IMR-90 (cell line): ENCODE data around the gene MEGF6. TPM values are rescaled to one million over a fixed set of nuclear protein-coding genes. Genes with fewer than 3 reads are reported as not detected.

Source experiments
- ATAC-seq: fragments of 200-7000 bp; cut with Tn5 transposase; 2 replicates; pipeline ENCODE4 v1.9.1; 2020; ENCODE audit warnings: low read depth, mild to moderate bottlenecking, moderate library complexity
- BruUV-seq: library from RNA; stranded (reverse); fragments of 400-500 nt; replicated peaks from 2 replicates; lab custom pipeline; 2021; lab: Mats Ljungman, UMichigan
- CTCF ChIA-PET: fragments of 300-600 bp; formaldehyde crosslinking; extraction: SDS; loops from one replicate; lab custom pipeline; 2021; ENCODE audit warnings: antibody characterized with exemption; lab: Yijun Ruan, JAX
- POLR2A ChIA-PET: fragments of 300-600 bp; sonication (Branson Sonifier 250); formaldehyde crosslinking; loops from one replicate; lab custom pipeline; 2022; ENCODE audit warnings: antibody characterized with exemption; ENCODE audit not compliant: unreplicated experiment; lab: Charles Lee
- DNase-seq: peaks from one replicate; pipeline ENCODE4 v3.0.0; 2013
- H2AFZ ChIP-seq: replicated peaks from 2 replicates; pipeline ENCODE3; 2013; ENCODE audit warnings: low read length, mild to moderate bottlenecking; ENCODE audit not compliant: poor library complexity
- H2AK5ac ChIP-seq: 2 replicates; pipeline ENCODE4 v1.6.1; 2013; ENCODE audit warnings: low read depth, low read length, inconsistent platforms
- H2AK9ac ChIP-seq: replicated peaks from 2 replicates; pipeline ENCODE3; 2013; ENCODE audit warnings: mild to moderate bottlenecking, low read depth, low read length, moderate library complexity; ENCODE audit not compliant: poor library complexity
- H2BK120ac ChIP-seq: 2 replicates; pipeline ENCODE4 v1.6.1; 2013; ENCODE audit warnings: low read depth, low read length, inconsistent platforms
- H2BK15ac ChIP-seq: 3 replicates; pipeline ENCODE4 v1.6.1; 2013; ENCODE audit warnings: low read depth, low read length, inconsistent platforms
- H2BK20ac ChIP-seq: 2 replicates; pipeline ENCODE4 v1.6.1; 2013; ENCODE audit warnings: low read depth, mild to moderate bottlenecking, inconsistent platforms, low read length, moderate library complexity
- H2BK5ac ChIP-seq: 2 replicates; pipeline ENCODE4 v1.6.1; 2013; ENCODE audit warnings: mild to moderate bottlenecking, low read depth, low read length, inconsistent platforms; ENCODE audit not compliant: poor library complexity, severe bottlenecking
- H3K14ac ChIP-seq: replicated peaks from 2 replicates; pipeline ENCODE4 v1.6.1; 2013; ENCODE audit warnings: low read depth, low read length, inconsistent platforms
- H3K18ac ChIP-seq: 2 replicates; pipeline ENCODE4 v1.6.1; 2013; ENCODE audit warnings: low read depth, low read length, control low read depth
- H3K23ac ChIP-seq: 2 replicates; pipeline ENCODE4 v1.6.1; 2013; ENCODE audit warnings: low read depth, low read length, inconsistent platforms
- H3K27ac ChIP-seq: 2 replicates; pipeline ENCODE4 v1.5.1; 2013; ENCODE audit warnings: mild to moderate bottlenecking, control low read depth, low read length; ENCODE audit not compliant: insufficient read depth
- H3K27me3 ChIP-seq: 2 replicates; pipeline ENCODE4 v1.6.1; 2013; ENCODE audit warnings: low read length; ENCODE audit not compliant: control insufficient read depth, insufficient read depth
- H3K36me3 ChIP-seq: 2 replicates; pipeline ENCODE4 v1.6.1; 2013; ENCODE audit warnings: low read length, mixed read lengths; ENCODE audit not compliant: control insufficient read depth, insufficient read depth
- H3K4ac ChIP-seq: 2 replicates; pipeline ENCODE4 v1.6.1; 2013; ENCODE audit warnings: low read depth, low read length, inconsistent platforms
- H3K4me1 ChIP-seq: 2 replicates; pipeline ENCODE4 v1.6.1; 2013; ENCODE audit warnings: low read length, mixed read lengths; ENCODE audit not compliant: control insufficient read depth, insufficient read depth
- H3K4me2 ChIP-seq: 2 replicates; pipeline ENCODE4 v1.6.1; 2013; ENCODE audit warnings: low read depth, mild to moderate bottlenecking, control low read depth, low read length, moderate library complexity
- H3K4me3 ChIP-seq: 2 replicates; pipeline ENCODE4 v1.5.1; 2013; ENCODE audit warnings: low read depth, mild to moderate bottlenecking, control low read depth, low read length, moderate library complexity; ENCODE audit not compliant: insufficient read depth
- H3K56ac ChIP-seq: 2 replicates; pipeline ENCODE4 v1.6.1; 2013; ENCODE audit warnings: low read length, inconsistent platforms; ENCODE audit not compliant: insufficient read depth; ENCODE audit errors: extremely low read depth
- H3K79me1 ChIP-seq, 2 experiments: 2 replicates each; pipeline ENCODE4 v1.6.1; 2013; ENCODE audit warnings: low read length in 2 of 2, inconsistent platforms in 1 of 2, low read depth in 1 of 2
- H3K9ac ChIP-seq: 2 replicates; pipeline ENCODE4 v1.6.1; 2013; ENCODE audit warnings: low read depth, low read length, control low read depth
- H3K9me1 ChIP-seq: 2 replicates; pipeline ENCODE4 v1.6.1; 2013; ENCODE audit warnings: low read length, inconsistent platforms; ENCODE audit not compliant: insufficient read depth
- H3K9me3 ChIP-seq: 2 replicates; pipeline ENCODE4 v1.6.1; 2013; ENCODE audit warnings: low read length; ENCODE audit not compliant: control insufficient read depth, insufficient read depth
- H4K20me1 ChIP-seq: 2 replicates; pipeline ENCODE4 v1.6.1; 2013; ENCODE audit warnings: low read length, inconsistent platforms; ENCODE audit not compliant: insufficient read depth
- H4K5ac ChIP-seq: 2 replicates; pipeline ENCODE4 v1.6.1; 2013; ENCODE audit warnings: mild to moderate bottlenecking, low read depth, low read length, control low read depth
- H4K8ac ChIP-seq, 2 experiments: 2 replicates each; pipeline ENCODE4 v1.6.1; 2013; ENCODE audit warnings: low read depth in 2 of 2, low read length in 2 of 2, control low read depth in 1 of 2, inconsistent platforms in 1 of 2
- H4K91ac ChIP-seq: 2 replicates; pipeline ENCODE4 v1.6.1; 2013; ENCODE audit warnings: low read depth, low read length, inconsistent platforms; ENCODE audit not compliant: insufficient read depth
- BHLHE40 ChIP-seq: fragments of 150-350 bp; IDR thresholded peaks from 2 replicates; pipeline ENCODE4 v1.6.1; 2016; ENCODE audit warnings: mild to moderate bottlenecking, low read depth, low read length
- CEBPB ChIP-seq: IDR thresholded peaks from 2 replicates; pipeline ENCODE4 v1.6.1; 2012; ENCODE audit warnings: low read depth, low read length, improper control_type of control experiment
- CHD1 ChIP-seq: IDR thresholded peaks from 2 replicates; pipeline ENCODE4 v1.6.1; 2012; ENCODE audit warnings: low read depth, low read length, improper control_type of control experiment
- CTCF ChIP-seq: conservative IDR thresholded peaks from 2 replicates; pipeline ENCODE4 v1.5.1; 2012; ENCODE audit warnings: mild to moderate bottlenecking, low read depth, low read length, improper control_type of control experiment
- ELK1 ChIP-seq: fragments of 150-350 bp; IDR thresholded peaks from 2 replicates; pipeline ENCODE4 v1.6.1; 2016; ENCODE audit warnings: low read depth, mild to moderate bottlenecking, low read length, moderate library complexity, borderline replicate concordance
- FOS ChIP-seq: fragments of 150-350 bp; IDR thresholded peaks from 2 replicates; pipeline ENCODE4 v1.6.1; 2016; ENCODE audit warnings: low read depth, low read length
- MAFK ChIP-seq: IDR thresholded peaks from 2 replicates; pipeline ENCODE4 v1.6.1; 2012; ENCODE audit warnings: low read depth, low read length, improper control_type of control experiment
- MAZ ChIP-seq: IDR thresholded peaks from 2 replicates; pipeline ENCODE4 v1.6.1; 2012; ENCODE audit warnings: low read depth, mild to moderate bottlenecking, low read length, improper control_type of control experiment, moderate library complexity, borderline replicate concordance
- MXI1 ChIP-seq: IDR thresholded peaks from 2 replicates; pipeline ENCODE4 v1.6.1; 2012; ENCODE audit warnings: low read depth, mild to moderate bottlenecking, low read length, moderate library complexity, borderline replicate concordance
- NFE2L2 ChIP-seq: fragments of 150-350 bp; IDR thresholded peaks from 2 replicates; pipeline ENCODE4 v1.6.1; 2016; ENCODE audit warnings: low read depth, mild to moderate bottlenecking, low read length
- POLR2A ChIP-seq: IDR thresholded peaks from 2 replicates; pipeline ENCODE4 v1.6.1; 2012; ENCODE audit warnings: mild to moderate bottlenecking, low read depth, low read length
- RAD21 ChIP-seq: IDR thresholded peaks from 2 replicates; pipeline ENCODE4 v1.6.1; 2012; ENCODE audit warnings: low read length, improper control_type of control experiment
- RCOR1 ChIP-seq: IDR thresholded peaks from 2 replicates; pipeline ENCODE4 v1.6.1; 2012; ENCODE audit warnings: mild to moderate bottlenecking, low read length, improper control_type of control experiment; ENCODE audit not compliant: insufficient replicate concordance
- RFX5 ChIP-seq: IDR thresholded peaks from 2 replicates; pipeline ENCODE4 v1.8.0; 2012; ENCODE audit warnings: low read depth, mild to moderate bottlenecking, low read length, moderate library complexity
- SMC3 ChIP-seq: fragments of 150-350 bp; IDR thresholded peaks from 2 replicates; pipeline ENCODE4 v1.6.1; 2016; ENCODE audit warnings: low read depth, mild to moderate bottlenecking, antibody characterized with exemption, low read length, moderate library complexity
- USF2 ChIP-seq: fragments of 150-350 bp; IDR thresholded peaks from 2 replicates; pipeline ENCODE4 v1.6.1; 2017; ENCODE audit warnings: mild to moderate bottlenecking, antibody characterized with exemption, low read length, low read depth
- whole genome bisulfite sequencing, 2 experiments: methylation state at CpG; one replicate each; pipeline versions ENCODE4 v1.1.5 to v1.1.7; 2013; ENCODE audit warnings: missing lambda C conversion rate in 2 of 2; ENCODE audit not compliant: insufficient read length in 1 of 2; ENCODE audit errors: extremely low coverage in 2 of 2; 5-methylcytosine and 5-hydroxymethylcytosine counted together
- dilution Hi-C: fragments of 300-500 bp; cut with HindIII; formaldehyde crosslinking; loops from one replicate; pipeline ENCODE4 v1.14.3; 2018; ENCODE audit warnings: low sequenced_read_pairs; ENCODE audit not compliant: unreplicated experiment
- in situ Hi-C: fragments of 300-500 bp; cut with MboI; formaldehyde crosslinking; loops from 3 replicates; pipeline ENCODE4 v1.14.3; 2019; ENCODE audit warnings: low sequenced_read_pairs, inconsistent platforms, mixed read lengths
- intact Hi-C: fragments of 100-400 bp; cut with micrococcal nuclease; formaldehyde crosslinking; loops from 2 replicates; pipeline ENCODE4 v1.10.0; 2022
- polyA plus RNA-seq, 3 experiments: library from polyadenylated mRNA; depleted of rRNA; stranded (reverse); fragments of >200 nt; gene quantifications; 2 replicates each; pipeline ENCODE4 v1.2.3, GENCODE V29; 2012; ENCODE audit warnings: low replicate concordance in 1 of 3
- total RNA-seq: library from RNA; depleted of rRNA; stranded (reverse); fragments of >200 nt; gene quantifications from 2 replicates; pipeline ENCODE4 v1.2.3, GENCODE V29; 2012

The MEGF6 gene
- total and polyA plus RNA-seq, 2 of the 4 experiments (the other 2 are of a cell fraction): 0.72 to 4.1 TPM

GRCh38 chr1:3578433-3578805 is 32.9 kb downstream of the MEGF6 start:
- CTCF ChIA-PET: no interaction called here
- Histone ChIP-seq H3K56ac (no peak overlapping the region), H3K18ac (no peak overlapping the region), H3K4me2 (no peak overlapping the region), H2BK5ac (no peak overlapping the region), H3K79me1 (no peaks in the 10 kb centered on the region), H2BK120ac (no peak overlapping the region), H3K9ac (no peak overlapping the region), H4K5ac (no peak overlapping the region), H2AK5ac (no peak overlapping the region), H3K4me1 (peaks cover 2% of the 10 kb centered on the region; the same call in 1 of the 2 replicates), H3K27ac (no peak overlapping the region), H2AK9ac (no peak overlapping the region), H3K27me3 (peaks cover 6% of the 10 kb centered on the region; the same call in 1 of the 2 replicates), H2BK15ac (no peak overlapping the region), H3K23ac (no peak overlapping the region), H2AFZ (no peak overlapping the region), H4K8ac (no peak overlapping the region), H2BK20ac (no peak overlapping the region), H3K14ac (no peak overlapping the region), H4K20me1 (no peaks in the 10 kb centered on the region), H3K4ac (no peak overlapping the region), H3K36me3 (no peaks in the 10 kb centered on the region), H4K91ac (no peak overlapping the region), H3K9me3 (peaks cover 2% of the 10 kb centered on the region; the same call in 1 of the 2 replicates), H3K9me1 (no peaks in the 10 kb centered on the region), H3K4me3 (no peak overlapping the region)
- 75% methylated on average over 1 of the region's 8 CpGs; no CpG with 5 or more reads in 1 of the 2 experiments for WGBS, 2 experiments
- intact Hi-C loops: no loop called here
- no TSS peak for BruUV-seq
- POLR2A ChIA-PET: no interaction called here
- DNase-seq: no peak
- in situ Hi-C loops: no loop called here
- dilution Hi-C loops: no loop called here
- TF ChIP-seq USF2: no peak
- no peak for TF ChIP-seq RFX5
- TF ChIP-seq CHD1: no peak
- TF ChIP-seq POLR2A: no peak
- TF ChIP-seq ELK1: no peak
- no peak for TF ChIP-seq BHLHE40
- TF ChIP-seq NFE2L2: no peak
- no peak for TF ChIP-seq CTCF
- TF ChIP-seq RCOR1: no peak
- no peak for TF ChIP-seq MAFK
- no peak for TF ChIP-seq FOS
- TF ChIP-seq RAD21: no peak
- TF ChIP-seq CEBPB: no peak
- TF ChIP-seq SMC3: no peak
- TF ChIP-seq MXI1: no peak
- TF ChIP-seq MAZ: no peak
- ATAC-seq: no peak
